Tibial artery (tissue), 4 donors: Measurements from ENCODE around the gene KASH5.
"Not testable (repeated sequence)": the region's sequence is repeated elsewhere in the genome, so short reads cannot be mapped to it uniquely, and the experiment has no call there.

Source experiments
- DNase-seq, 2 donors: peaks; one replicate each; pipeline ENCODE4 v3.0.0-alpha.2; 2019
- H3K27ac ChIP-seq, 2 donors: fragments of 200-600 bp; sonication (generic) in 1 of 2; 1 replicate in 1 of 2; 2 replicates in 1 of 2; pipeline ENCODE4 v1.5.1; 2018 to 2019; ENCODE audit warnings: mild to moderate bottlenecking in 1 of 2
- H3K27me3 ChIP-seq, 2 donors: fragments of 200-600 bp; sonication (generic) in 1 of 2; one replicate each; pipeline versions ENCODE4 v1.5.1 to v1.6.0; 2016 to 2019
- H3K36me3 ChIP-seq, 3 donors: fragments of 200-600 bp; sonication (generic) in 2 of 3; one replicate each; pipeline ENCODE4 v1.5.1; 2016 to 2019; ENCODE audit warnings: mild to moderate bottlenecking in 2 of 3
- H3K4me1 ChIP-seq, 4 donors: fragments of 200-600 bp; sonication (generic) in 2 of 4; 1 replicate in 3 of 4; 2 replicates in 1 of 4; pipeline ENCODE4 v1.5.1; 2016 to 2019
- H3K4me3 ChIP-seq, 2 donors: fragments of 200-600 bp; sonication (generic) in 1 of 2; 1 replicate in 1 of 2; 2 replicates in 1 of 2; pipeline ENCODE4 v1.5.1; 2018 to 2019; ENCODE audit warnings: mild to moderate bottlenecking in 2 of 2
- H3K9me3 ChIP-seq, 3 donors: fragments of 200-600 bp; sonication (generic) in 1 of 3; one replicate each; pipeline ENCODE4 v1.5.1; 2016 to 2019
- intact Hi-C: fragments of 100-400 bp; cut with DNase I; formaldehyde crosslinking; loops from one replicate; pipeline ENCODE4 v1.15.0; 2023; ENCODE audit warnings: low total_unique reads
- TF ChIP-seq, protein P1 (sequence below), 2 experiments: fragments of 200-600 bp in 1 of 2; fragments of 450-650 bp in 1 of 2; IDR thresholded peaks; one replicate each; pipeline ENCODE4 v1.5.1; 2017 to 2019; ENCODE audit warnings: antibody characterized with exemption in 2 of 2, mild to moderate bottlenecking in 1 of 2, moderate library complexity in 1 of 2

KASH5 gene

DNA sequence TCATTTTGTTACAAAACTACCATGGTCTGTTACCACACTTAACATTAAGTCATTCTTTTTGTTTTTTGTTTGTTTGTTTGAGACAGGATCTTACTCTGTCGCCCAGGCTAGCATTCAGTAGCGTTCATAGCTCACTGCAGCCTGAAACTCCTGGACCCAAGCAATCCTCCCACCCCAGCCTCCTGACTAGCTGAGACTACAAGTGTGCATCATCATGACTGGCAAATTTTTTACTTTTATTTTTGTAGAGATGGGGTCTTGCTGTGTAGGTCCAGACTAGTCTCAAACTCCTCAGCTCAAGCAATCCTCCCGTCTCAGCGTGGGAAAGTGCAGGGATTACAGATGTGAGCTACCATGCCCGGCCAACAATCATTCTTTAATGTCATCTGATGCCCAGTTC, 68.3 kb downstream of the KASH5 start:
- Histone ChIP-seq H3K9me3 (no peaks in the 10 kb centered on the region), H3K27me3 (no peaks in the 10 kb centered on the region), H3K36me3 (peaks cover 9 to 15% (median 14%) of the 10 kb centered on the region in 3 donors), H3K4me1 (peaks cover 0 to 14% (median 8%) of the 10 kb centered on the region in 4 donors), H3K4me3 (no peak overlapping the region), H3K27ac (peak overlapping the region in 1 of 2 donors; percentile 17)
- intact Hi-C loops: no loop called here
- no peak for DNase-seq
- TF ChIP-seq, protein P1, sequence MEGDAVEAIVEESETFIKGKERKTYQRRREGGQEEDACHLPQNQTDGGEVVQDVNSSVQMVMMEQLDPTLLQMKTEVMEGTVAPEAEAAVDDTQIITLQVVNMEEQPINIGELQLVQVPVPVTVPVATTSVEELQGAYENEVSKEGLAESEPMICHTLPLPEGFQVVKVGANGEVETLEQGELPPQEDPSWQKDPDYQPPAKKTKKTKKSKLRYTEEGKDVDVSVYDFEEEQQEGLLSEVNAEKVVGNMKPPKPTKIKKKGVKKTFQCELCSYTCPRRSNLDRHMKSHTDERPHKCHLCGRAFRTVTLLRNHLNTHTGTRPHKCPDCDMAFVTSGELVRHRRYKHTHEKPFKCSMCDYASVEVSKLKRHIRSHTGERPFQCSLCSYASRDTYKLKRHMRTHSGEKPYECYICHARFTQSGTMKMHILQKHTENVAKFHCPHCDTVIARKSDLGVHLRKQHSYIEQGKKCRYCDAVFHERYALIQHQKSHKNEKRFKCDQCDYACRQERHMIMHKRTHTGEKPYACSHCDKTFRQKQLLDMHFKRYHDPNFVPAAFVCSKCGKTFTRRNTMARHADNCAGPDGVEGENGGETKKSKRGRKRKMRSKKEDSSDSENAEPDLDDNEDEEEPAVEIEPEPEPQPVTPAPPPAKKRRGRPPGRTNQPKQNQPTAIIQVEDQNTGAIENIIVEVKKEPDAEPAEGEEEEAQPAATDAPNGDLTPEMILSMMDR (IDR thresholded peaks at IDR 0.05): no peak

DNA sequence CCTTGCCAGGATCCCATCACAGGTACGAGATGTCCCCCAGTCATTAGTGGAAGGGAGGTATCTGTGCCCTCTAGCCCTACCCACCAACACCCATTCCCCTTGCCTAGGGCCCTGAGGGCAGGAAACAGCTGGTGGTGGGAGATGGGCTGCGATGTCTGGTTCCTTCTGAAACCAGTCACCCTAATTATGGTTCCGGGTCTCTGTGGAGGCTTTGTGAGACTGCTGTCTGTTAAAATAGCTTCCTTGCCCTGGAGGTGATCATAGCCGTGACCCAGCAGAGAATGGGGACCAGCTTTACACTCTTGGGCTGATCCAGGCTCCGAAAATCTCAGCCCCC, 70.5 kb downstream of the KASH5 start:
- Histone ChIP-seq H3K4me1 (peaks cover 0 to 10% (median 8%) of the 10 kb centered on the region in 4 donors), H3K36me3 (peaks cover 9 to 25% (median 15%) of the 10 kb centered on the region in 3 donors), H3K27ac (no peak overlapping the region), H3K27me3 (no peaks in the 10 kb centered on the region), H3K9me3 (no peaks in the 10 kb centered on the region), H3K4me3 (no peak overlapping the region)
- TF ChIP-seq, protein P1 (IDR thresholded peaks at IDR 0.05): no peak
- no peak for DNase-seq
- intact Hi-C loops: no loop called here

DNA sequence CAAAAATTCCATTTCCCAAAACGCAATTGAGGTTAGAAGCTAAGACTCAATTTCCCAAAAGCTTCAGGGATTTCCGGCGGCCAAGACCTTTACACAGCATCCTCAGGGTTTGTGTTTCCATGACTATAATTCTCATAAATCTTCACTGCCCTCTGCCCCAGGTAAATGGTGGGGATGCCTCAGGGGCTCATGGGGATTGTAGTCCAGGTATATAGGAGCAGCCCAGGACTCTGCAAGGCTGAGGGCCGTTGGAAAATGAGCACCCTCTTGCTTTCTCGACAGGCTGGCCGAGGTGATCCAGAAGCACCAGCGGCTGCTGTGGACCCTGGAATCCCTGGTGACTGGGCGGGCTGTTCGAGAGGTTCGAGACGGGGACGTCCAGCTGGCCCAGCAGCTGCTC, 71.3 kb downstream of the KASH5 start:
- peaks cover 0 to 2% (median 1%) of the 10 kb centered on the region in 4 donors for H3K4me1 ChIP-seq
- no peak for DNase-seq
- H3K27ac ChIP-seq: no peak overlapping the region
- intact Hi-C loops: no loop called here
- H3K36me3 ChIP-seq: peaks cover 9 to 33% (median 21%) of the 10 kb centered on the region in 3 donors
- TF ChIP-seq, protein P1 (IDR thresholded peaks at IDR 0.05): no peak
- H3K9me3 ChIP-seq: no peaks in the 10 kb centered on the region
- H3K4me3 ChIP-seq: no peak overlapping the region
- no peaks in the 10 kb centered on the region for H3K27me3 ChIP-seq

DNA sequence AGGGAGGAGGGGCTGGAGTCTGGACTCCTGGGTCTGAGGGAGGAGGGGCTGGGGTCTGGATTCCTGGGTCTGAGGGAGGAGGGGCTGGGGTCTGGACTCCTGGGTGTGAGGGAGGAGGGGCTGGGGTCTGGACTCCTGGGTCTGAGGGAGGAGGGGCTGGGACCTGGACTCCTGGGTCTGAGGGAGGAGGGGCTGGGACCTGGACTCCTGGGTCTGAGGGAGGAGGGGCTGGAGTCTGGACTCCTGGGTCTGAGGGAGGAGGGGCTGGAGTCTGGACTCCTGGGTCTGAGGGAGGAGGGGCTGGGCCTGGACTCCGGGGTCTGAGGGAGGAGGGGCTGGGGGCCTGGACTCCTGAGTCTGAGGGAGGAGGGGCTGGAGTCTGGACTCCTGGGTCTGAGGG, 73.1 kb downstream of the KASH5 start:
- DNase-seq, H3K4me1 ChIP-seq, H3K27ac ChIP-seq, H3K9me3 ChIP-seq, intact Hi-C loops, H3K4me3 ChIP-seq, H3K27me3 ChIP-seq: not testable (repeated sequence)
- H3K36me3 ChIP-seq: peaks cover 9 to 51% (median 37%) of the 10 kb centered on the region in 3 donors

DNA sequence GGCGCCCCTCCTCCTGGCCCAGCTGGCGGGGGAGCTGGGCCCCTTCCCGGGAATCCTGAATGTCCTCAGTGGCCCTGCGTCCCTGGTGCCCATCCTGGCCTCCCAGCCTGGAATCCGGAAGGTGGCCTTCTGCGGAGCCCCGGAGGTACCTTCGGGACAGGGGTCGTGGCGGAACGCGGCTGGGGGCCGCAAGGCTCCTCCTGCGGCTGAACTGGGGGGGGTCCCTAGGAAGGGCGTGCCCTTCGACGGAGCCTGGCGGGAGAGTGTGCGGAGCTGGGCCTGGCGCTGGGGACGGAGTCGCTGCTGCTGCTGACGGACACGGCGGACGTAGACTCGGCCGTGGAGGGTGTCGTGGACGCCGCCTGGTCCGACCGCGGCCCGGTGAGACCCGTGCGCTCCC, 73.6 kb downstream of the KASH5 start:
- intact Hi-C loops: no loop called here
- Histone ChIP-seq H3K27me3 (no peaks in the 10 kb centered on the region), H3K36me3 (peaks cover 9 to 55% (median 38%) of the 10 kb centered on the region in 3 donors), H3K4me3 (no peak overlapping the region), H3K27ac (no peak overlapping the region), H3K4me1 (no peaks in the 10 kb centered on the region), H3K9me3 (no peaks in the 10 kb centered on the region)
- DNase-seq: no peak
- TF ChIP-seq, protein P1 (IDR thresholded peaks at IDR 0.05): no peak

DNA sequence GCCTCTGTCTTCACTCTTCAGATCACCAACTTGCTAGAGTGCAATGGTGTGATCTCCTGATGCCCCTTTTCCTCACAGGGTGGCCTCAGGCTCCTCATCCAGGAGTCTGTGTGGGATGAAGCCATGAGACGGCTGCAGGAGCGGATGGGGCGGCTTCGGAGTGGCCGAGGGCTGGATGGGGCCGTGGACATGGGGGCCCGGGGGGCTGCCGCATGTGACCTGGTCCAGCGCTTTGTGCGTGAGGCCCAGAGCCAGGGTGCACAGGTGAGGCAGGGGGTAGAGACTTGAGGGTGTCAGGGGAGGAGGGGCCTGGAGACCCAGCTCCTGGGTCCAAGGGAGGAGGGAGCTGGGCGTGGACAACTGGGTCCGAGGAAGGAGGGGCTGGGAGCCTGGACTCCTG, 74.4 kb downstream of the KASH5 start:
- Histone ChIP-seq H3K4me1 (no peaks in the 10 kb centered on the region), H3K27me3 (no peaks in the 10 kb centered on the region), H3K9me3 (no peaks in the 10 kb centered on the region), H3K27ac (no peak overlapping the region), H3K4me3 (no peak overlapping the region), H3K36me3 (peaks cover 9 to 61% (median 38%) of the 10 kb centered on the region in 3 donors)
- intact Hi-C loops: no loop called here
- TF ChIP-seq, protein P1 (IDR thresholded peaks at IDR 0.05): no peak
- no peak for DNase-seq
